GM18907 (cell line): ENCODE measurements around the gene COPG2.
"Not testable (repeated sequence)": the region's sequence is repeated elsewhere in the genome, so short reads cannot be mapped to it uniquely, and the experiment has no call there.

Experiments
- ATAC-seq: cut with Tn5 transposase; IDR thresholded peaks from one replicate; pipeline ENCODE4 v1.9.1; 2021; ENCODE audit warnings: mild to moderate bottlenecking, moderate library complexity; ENCODE audit not compliant: unreplicated experiment

The COPG2 gene

GRCh38 chr7:130668258-130669084 lies at the start of gene COPG2:
TSS of gene COPG2 (minus strand) at chr7:130668748. CDS start at chr7:130668668, 80 bp downstream.
- ATAC-seq: peak; percentile 96

DNA sequence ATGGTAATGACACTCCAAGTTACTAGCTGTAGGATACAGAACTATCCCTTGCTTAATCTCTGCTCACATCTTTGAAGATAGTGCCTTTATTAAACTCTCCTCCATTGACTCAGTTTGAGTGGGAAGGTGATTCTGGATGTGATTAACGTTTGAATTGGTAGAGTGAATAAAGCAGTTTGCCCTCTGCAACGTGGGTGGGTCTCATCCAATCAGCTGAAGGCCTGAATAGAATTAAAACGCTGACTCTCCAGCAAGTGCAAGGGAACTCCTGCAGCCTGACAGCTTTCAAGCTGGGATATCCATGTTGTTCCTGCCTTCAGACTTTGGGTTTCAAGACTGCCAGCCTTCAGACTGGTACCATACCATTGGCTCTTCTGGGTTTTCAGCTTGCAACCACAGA lies 43.9 kb upstream of the COPG2 start:
- no peak for ATAC-seq

GRCh38 chr7:130708766-130709165 lies 40.2 kb upstream of the COPG2 start:
- ATAC-seq: no peak

DNA sequence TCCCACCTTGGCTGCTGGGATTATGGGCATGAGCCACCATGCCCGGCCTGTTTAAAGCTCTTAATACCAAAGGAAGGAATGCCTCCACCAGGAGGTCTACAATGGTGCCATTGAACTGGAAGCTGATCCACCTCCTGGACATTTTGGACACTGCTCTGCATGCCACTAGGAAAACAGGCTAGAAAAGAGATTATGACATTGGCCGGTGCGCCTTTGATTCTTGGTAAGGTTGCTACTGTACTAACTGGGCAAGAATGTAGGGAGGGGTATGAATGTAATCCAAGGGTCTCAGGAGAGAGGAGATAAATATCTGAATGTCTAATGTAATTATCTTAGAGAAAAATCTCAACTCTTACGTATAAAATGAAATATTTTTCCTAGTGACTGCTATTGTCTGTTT lies 39.5 kb upstream of the COPG2 start:
- ATAC-seq: no peak

- ATAC-seq: no peak
These were observed 35.3 kb upstream of the COPG2 start for GRCh38 chr7:130703851-130704250.

DNA sequence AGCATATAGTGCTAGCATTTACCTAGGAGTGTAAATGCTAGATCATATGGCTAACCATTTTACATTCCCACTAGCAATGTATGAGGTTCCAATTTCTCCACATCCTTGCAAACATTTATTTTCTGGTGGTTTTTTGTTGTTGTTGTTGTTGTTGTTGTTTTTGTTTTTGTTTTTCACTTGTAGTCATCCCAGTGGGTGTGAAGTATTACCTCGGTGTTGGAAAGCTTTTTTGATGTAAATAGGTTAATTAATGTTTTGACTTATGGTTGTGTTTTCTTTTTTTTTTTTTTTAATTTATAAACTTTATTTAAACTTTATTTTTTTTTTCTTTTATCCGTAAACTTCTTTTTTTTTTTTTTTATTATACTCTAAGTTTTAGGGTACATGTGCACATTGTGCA lies 33.1 kb upstream of the COPG2 start:
- no peak for ATAC-seq

DNA sequence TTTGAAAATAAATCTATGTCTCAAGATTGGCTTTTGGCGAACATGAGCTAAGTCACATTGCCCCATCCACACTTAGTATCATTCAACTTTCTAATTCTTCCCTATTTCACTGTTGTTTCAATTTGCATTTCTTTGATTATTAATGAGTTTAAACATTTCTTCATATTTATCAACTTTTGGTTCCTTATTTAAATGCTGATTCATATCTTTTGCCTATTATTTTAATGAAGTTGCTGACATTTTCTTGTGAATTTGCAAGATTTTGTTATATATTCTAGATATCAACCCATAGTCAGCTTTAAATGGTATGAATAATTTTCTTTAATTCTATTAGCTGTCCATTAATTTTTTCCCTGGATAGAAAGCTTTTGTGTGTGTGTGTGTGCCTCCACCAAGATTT lies 32.2 kb upstream of the COPG2 start:
- ATAC-seq: no peak

- no peak for ATAC-seq
These were observed 31.1 kb upstream of the COPG2 start for GRCh38 chr7:130699686-130700085.

DNA sequence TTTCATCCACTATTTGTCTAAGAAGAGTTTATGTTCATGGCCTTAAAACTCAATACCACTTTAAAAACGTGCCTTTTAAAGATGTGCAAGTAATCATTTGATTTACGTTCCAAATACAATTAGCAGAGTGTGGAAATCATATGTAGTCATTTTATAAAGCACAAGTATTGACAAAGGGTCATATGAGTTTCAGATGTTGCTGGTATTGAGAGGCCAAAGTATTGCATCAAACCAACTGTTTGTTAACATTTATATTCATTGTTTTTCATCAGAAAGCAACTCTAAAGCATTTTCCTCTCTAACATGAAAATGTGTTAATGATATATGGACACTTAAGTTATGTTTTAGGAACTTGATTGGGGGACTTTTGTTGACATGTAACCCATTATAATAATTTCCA lies 29.3 kb upstream of the COPG2 start:
- ATAC-seq: no peak

DNA sequence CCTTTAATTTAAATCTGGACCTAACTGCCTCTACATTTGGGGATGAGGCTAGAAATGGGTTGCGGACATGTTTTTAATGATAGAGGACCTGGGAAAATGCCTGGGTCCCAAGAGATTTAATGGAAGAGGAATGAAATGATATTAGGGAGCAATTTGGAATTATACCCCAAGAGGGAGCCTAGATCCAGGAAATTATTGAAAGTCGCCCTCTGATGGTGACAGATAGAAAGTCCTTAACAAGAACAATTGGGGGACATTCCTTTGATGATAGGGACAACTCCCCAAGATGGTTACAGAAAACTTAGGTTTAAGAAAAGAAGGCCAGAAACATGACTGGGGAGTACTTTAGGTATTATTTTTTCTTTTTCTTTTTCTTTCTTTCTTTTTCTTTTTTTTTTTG lies 27.3 kb upstream of the COPG2 start:
- no peak for ATAC-seq

DNA sequence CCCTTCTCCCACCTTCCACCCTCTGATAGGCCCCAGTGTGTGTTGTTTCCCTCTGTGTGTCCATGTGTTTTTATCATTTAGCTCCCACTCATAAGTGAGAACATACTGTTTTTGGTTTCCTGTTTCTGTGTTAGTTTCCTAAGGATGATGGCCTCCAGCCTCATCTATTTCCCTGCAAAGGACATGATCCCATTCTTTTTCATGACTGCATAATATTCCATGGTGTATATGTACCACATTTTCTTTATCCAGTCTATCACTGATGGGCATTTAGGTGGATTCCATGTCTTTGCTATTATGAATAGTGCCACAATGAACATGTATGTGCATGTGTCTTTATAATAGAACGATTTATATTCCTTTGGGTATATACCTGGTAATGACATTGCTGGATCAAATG lies 23.8 kb upstream of the COPG2 start:
- ATAC-seq: not testable (repeated sequence)

- ATAC-seq: no peak
These were observed 21.1 kb upstream of the COPG2 start for GRCh38 chr7:130689683-130690082.

DNA sequence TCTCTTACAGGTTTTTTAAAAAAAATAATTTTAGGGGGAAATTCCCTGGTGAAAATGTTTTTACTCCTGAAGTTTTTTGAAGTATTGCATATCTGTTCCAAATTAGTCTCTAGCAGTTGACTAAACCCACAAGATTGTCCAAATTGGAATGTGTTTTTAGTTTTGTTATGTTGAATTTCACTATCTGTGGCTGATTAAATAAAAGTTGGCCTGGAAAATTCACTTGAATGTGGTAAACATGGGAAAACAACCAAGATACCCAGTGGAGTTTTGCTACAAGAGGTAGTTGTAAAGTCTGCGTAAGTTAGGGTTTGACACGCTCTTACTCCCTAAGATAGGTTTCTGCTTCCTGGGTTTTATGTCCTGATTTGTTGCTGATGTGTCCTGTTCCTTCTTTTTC lies 14.5 kb upstream of the COPG2 start:
- ATAC-seq: no peak

- ATAC-seq: no peak
These were observed 5.9 kb upstream of the COPG2 start for GRCh38 chr7:130674456-130674855.

DNA sequence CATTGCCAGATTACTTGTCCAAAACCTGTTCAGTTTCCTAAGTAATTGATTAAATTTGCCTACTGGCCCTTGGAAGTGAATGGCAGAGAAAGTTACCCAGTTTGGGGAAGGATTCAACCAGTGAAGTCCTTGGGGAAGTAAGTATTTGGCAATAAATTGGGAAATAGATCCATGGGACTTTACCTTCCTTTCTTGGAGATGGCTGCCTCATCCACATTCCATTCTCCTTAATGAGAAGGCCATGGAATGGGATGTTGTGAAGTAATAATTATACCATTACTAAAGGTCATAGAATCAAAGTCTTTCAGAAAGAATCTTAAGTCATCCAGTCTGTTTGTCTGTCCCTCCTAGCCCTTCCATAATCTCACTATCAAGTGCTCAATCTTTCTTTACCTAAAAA lies 4.5 kb upstream of the COPG2 start:
- ATAC-seq: no peak

DNA sequence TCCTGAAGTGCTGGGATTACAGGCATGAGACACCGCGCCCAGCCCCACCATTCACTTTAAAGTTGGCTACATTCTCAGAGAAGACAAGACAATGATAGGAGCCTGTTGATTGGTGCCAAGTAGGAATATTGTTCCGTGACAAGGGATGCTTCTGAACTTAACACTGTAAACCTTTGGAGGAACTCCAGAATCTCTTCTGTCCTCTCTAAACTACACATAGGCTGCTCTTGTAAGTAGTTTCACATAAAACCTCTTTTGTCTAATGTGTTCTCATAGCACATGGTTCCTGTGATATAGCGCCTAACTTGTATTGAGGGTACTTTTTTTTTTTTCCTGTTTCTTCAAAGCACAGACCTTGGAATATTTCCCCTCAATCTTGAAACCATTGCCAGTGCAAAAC lies 3.6 kb upstream of the COPG2 start:
- no peak for ATAC-seq

GRCh38 chr7:130669085-130669700 lies 645 bp upstream of the COPG2 start:
- ATAC-seq: peak; percentile 6

- peak; percentile 6 for ATAC-seq
These were observed 823 bp downstream of the COPG2 start for GRCh38 chr7:130667593-130668257.

GRCh38 chr7:130662426-130662825 lies 6.1 kb downstream of the COPG2 start:
- no peak for ATAC-seq

- ATAC-seq: no peak
These were observed 13.3 kb downstream of the COPG2 start for GRCh38 chr7:130655286-130655685.

DNA sequence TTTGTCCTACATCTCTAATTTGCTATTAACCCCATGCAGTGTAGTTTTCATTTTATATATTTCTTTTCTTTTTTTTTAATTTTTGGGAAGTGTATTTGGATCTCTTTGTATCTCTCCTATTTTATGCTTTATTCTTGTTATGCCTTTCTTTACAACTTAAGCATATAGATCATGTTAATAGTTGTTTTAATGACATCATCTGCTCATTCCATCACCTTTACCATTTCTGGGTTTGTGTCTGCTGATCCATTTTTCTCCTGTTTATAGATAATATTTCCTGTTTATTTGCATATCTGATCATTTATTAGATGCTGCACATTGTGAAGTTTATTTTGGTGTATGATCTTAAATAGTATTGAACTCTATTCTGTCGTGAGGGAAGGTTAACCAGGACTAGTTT lies 13.7 kb downstream of the COPG2 start:
- ATAC-seq: no peak

DNA sequence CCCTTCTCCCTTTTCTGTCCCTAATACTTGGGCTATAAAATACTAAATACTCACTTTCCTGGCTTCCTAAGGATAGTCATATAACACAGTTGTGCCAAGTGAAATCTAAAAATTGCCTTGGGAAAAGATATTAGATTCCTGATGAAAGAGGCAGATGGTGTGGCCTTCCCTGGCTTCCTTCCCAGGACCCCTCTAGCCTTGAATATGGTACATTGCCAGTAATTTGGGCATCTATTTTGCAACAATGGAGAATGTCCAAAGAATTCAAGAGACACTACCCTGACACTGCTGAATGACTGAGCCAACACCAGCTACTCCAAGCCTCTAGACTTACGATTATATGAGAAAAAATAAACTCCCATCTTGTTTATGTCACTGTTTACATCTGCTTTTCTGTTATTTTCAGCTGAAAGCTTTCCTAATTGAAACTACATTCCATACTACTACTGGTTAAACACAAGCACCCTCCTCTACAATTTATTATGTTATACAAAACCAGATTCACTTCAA lies 17.9 kb downstream of the COPG2 start:
- no peak for ATAC-seq
